HG03460 (cell line): ENCODE measurements around the gene PNLIPRP3.

Experiments used
- ATAC-seq: cut with Tn5 transposase; IDR thresholded peaks from one replicate; pipeline ENCODE4 v1.9.1; 2021; ENCODE audit not compliant: unreplicated experiment

PNLIPRP3 gene

DNA sequence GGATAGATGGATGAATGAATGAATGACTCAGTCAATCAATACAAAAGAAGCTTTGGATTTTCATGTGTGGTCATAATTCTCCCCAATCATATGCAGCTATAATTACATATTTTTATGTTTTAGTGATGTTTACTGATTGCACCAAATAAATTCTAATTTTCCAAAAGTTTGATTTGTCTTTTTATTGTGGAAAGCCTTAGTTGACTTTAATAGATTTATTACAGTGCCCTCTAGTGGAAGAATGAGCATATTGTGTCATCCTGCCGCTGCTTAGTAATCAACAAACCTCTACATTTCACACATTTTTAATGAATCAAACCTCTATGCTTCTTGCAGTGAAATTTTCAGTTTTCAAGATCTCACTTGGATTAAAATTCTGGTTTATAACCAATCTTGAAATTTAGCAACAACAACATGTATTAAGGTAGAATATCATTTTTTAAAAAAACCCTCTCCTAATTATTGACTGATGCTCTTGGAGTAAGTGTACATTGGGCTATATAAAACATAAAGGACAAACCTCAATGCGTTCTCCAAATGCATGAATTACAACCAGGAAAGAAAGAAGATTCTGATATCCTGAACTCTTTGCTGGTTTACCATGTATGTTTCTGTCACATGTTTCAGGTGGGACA lies 62.5 kb downstream of the PNLIPRP3 start:
- ATAC-seq, result no peak

DNA sequence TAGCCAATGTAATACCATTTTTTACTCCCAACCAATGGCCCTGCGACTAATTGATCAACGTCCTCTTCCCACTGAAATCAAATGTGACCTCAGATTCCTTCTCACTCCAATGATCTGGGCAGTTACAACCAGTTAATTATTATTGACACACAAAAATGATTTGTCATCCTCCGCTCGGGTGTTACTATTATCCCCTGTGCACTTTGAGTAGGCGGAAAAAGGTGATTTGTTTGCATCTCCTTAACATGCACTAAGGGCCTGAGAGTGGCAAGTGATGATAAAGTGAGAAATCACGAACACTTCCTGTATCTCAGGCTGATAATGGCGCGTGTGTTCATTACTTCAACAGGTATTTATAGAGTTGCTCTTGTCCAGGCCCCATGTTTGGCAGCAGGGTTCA lies 77.1 kb downstream of the PNLIPRP3 start:
- ATAC-seq, result no peak

DNA sequence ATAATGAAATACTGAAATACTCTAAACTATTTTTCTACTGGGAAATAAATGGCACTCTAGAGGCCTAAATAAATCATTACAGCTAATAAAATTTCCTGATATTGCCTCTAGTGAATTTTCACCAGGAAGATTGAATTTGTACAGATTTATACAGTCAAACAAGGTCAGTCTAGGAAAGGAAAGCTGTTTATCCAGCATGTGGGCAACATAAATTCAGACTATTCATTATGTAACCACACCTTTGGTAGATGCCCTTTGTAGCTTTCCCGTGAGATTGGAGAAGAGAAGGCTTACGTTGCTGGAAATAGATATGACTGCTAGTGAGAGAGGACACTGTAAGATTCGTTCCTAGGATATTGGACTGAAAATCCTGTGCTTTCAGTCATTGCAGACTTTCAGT lies 82.9 kb downstream of the PNLIPRP3 start:
- no peak for ATAC-seq

DNA sequence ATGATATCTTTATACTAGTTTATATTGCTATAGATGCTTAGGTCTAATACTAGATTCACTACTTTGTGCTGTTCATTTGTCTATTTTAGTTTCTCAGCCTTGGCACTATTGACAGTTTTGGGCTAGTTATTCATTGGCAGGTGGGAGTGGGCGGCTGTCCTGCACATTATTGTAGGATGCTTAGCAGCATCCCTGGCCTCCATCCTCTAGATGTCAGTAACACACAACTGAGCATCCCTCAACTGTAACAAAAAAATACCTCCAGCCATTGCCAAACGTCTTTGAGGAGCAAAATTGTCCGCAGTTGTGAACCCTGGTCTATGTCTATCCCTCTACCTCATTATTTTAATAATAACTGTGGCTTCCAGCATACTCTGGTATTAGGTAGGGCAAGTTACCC lies 83.7 kb downstream of the PNLIPRP3 start:
- no peak for ATAC-seq

DNA sequence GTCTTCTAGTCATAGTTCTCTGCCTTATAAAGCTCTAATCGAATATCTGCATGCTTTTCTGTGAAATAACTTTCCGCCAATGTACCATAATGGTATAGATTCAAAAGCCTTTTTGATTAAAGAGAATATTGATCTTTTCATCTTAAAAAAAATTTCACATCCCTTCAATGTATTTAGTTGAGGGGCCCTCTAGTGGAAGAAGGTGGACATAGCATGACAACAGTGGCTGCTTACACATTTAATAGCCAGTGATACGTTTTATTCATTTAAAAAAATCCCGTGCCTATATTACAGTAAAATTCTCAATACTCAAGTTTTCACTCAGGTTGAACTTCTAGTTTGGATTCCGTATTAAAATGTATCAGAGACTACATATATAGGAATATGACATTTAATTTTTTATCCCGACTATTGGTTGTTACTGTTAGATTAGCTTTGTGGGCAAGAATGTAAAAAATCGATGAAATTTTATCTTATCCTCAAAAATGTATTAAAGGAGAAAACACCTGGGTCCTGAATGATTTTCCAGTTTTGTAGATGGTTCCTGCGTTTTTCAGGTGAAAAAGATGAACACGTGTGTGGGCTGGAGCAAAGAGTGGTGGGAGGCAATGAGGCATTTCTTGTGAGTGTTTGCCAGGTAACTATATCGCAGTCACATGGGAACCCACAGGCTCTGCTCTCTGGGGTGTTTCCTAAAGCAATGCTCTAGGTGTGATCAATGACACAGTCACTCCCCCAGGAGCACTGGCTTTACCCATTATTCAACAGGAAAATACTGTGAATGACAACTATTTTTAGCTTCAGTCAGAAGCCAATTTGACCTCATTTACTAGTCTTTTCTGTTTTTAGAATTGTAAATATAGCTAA lies 94.0 kb downstream of the PNLIPRP3 start:
- no peak for ATAC-seq

DNA sequence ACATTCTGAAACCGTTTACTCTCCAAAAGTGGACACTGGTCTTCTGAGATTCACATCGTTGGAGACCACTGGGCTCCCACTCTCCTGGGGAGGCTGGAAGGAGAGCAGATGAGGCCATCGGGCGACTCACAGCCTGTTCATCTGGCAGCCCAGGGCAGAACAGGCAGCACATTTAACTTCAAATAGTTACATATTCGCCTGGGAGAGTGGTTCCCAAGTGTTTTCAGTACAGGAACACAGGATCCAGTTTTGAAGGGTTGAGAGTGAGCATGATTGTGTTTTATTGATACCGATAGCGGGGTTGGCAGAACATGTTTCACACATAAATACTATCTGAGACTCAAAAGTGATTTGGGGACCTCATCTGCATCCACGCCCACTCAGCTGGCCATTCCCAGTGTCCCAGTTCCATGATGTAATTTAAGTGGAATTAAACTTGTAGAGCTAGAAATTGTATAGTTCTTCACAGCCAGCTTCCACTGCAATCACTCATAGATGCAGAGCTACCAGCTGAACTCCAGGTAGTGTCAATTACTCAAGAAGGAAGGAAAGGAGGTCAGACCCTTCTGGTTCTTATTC lies 95.2 kb downstream of the PNLIPRP3 start:
- no peak for ATAC-seq

DNA sequence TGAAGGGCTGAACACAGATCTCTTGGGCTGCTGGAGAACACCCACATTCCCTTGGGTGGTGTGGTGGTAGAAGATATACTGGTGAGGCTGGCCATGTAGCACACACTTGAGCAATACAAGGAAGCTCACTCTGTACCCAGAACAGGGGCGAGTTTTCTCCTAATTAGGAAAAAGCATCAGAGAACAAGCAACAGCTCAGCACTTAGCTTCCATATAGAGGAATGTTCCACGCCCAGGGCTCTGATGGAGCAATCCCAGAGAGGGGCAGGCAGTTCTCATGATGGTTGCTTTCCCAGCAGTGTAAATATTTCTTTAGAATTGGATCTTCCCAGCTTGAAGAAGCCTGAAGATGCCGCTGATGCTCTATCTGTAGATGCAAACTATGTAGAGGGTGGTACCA lies 97.1 kb downstream of the PNLIPRP3 start:
- no peak for ATAC-seq

DNA sequence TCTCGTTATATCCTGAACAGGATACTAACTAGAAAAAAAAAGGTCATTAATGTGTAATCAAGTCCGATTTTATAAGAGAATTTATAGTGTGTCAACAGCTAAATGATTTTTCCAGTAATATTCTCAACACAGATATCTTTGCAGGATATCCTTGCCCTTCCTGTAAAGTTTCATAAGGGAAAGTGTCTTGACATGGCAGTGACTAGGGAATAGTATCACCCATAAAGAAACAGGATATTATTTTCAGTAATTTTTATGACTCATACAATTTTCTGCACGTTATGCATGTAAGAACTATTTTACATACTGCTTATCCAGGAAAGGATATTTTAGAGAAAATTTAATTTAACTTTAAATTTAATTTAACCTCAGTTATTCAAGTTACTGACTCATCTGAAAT lies 98.6 kb downstream of the PNLIPRP3 start:
- ATAC-seq, result no peak
